Left ventricle myocardium superior (tissue), 1 donor: ENCODE results near the gene KCNQ1. TPM values are rescaled to one million over a fixed set of nuclear protein-coding genes. Genes with fewer than 3 reads are reported as not detected.

ENCODE experiments used
- ATAC-seq: fragments of 200-7000 bp; cut with Tn5 transposase; one replicate; pipeline ENCODE4 v1.9.1; 2020; ENCODE audit warnings: mild to moderate bottlenecking, moderate library complexity
- DNase-seq: peaks from one replicate; pipeline ENCODE4 v3.0.0-alpha.2; 2020
- intact Hi-C: fragments of 100-400 bp; cut with micrococcal nuclease; formaldehyde crosslinking; loops from one replicate; pipeline ENCODE4 v1.11.0; 2022
- total RNA-seq: library from RNA; stranded (reverse); fragmentation: NEBNext Ultra II Directional; extraction: Animal tissue kit (Norgen Biotek cat#: 25700); gene quantifications from one replicate; pipeline ENCODE4 v1.2.1, GENCODE V29; 2021
- donor health status: DM: no; HTN: yes; CAD: no; lungs with severe emphysema.

KCNQ1 gene
- total RNA-seq, 1 donor from 2014 or later: 49.7 TPM

DNA sequence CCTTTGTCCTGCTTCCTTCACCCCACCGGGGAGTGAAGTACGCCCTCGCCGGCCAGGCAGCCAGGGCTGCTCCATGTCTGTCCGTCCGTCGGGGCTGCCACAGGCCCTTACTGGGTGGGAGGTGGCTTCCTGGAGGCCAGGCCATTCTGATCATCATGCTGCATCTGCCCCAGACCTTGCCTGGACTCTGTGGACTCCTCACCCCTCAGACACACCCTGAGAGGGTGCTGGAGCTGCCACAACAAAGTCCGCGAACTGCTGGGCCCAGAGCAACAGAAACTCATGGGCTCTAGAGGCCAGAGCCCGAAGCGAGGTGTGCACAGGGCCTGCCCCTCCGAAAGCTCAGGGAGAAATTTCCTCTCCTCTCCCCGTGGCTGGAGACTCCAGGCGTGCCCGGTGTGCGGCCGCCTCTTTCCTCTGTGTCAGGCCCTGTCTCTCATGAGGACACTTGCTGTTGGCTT lies 130.8 kb downstream of the KCNQ1 start:
- ATAC-seq (no peak), DNase-seq (peak; percentile 7)
- intact Hi-C loops: no loop called here

- ATAC-seq (no peak), DNase-seq (peak; percentile 18)
- intact Hi-C loops: no loop called here
Observed at GRCh38 chr11:2576111-2576510, 131.3 kb downstream of the KCNQ1 start.

DNA sequence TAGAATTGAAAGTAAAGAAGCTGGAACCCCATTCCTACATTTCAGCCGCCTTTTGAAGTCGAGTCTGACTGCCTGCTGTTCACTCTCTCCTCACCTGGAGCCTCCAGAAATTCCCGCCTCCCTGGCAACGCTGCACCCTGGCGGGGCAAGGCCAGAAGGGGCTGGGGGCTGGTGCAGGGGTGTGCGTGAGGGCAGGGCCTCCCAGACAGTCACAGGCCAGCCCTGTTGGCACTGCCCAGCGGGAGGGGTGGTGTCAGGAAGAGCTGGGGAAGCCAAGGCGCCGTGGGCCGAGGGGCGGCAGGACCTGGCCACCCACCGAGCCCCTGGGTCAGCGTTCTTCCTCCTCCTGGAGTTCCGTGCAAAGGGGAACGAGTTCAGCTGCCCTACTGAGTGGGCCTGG lies 131.7 kb downstream of the KCNQ1 start:
- intact Hi-C loops: no loop called here
- ATAC-seq (no peak), DNase-seq (peak; percentile 22)

- ATAC-seq: peak; percentile 8
- intact Hi-C loops: no loop called here
- DNase-seq: peak; percentile 22
Observed at GRCh38 chr11:2577031-2577990, 132.5 kb downstream of the KCNQ1 start.

GRCh38 chr11:2577991-2578928 lies 133.5 kb downstream of the KCNQ1 start:
- intact Hi-C loops: no loop called here
- DNase-seq: peak; percentile 49
- ATAC-seq: peak; percentile 33

DNA sequence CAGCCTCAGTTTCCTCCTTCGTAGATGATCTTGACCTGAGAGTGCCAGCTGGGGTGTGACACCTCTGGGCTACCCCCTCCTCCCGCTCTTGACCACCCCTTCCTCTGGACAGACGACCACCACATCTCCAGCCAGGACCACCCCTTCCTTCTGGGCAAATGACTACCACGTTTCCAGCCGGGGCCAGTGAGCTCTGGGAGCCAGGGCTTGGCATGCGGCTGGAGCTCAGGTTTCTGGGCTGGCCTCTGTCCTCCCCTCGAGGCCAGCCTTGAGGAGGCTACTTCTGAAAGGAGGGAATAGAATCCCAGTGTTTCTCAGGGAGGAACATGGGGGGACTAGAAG lies 134.1 kb downstream of the KCNQ1 start:
- DNase-seq: no peak
- intact Hi-C loops: no loop called here
- ATAC-seq: no peak

GRCh38 chr11:2579315-2580060 lies 134.7 kb downstream of the KCNQ1 start:
- intact Hi-C loops: no loop called here
- DNase-seq: peak; percentile 32
- no peak for ATAC-seq

GRCh38 chr11:2580061-2580421 lies 135.2 kb downstream of the KCNQ1 start:
- intact Hi-C loops: no loop called here
- DNase-seq: peak; percentile 34
- peak; percentile 58 for ATAC-seq

DNA sequence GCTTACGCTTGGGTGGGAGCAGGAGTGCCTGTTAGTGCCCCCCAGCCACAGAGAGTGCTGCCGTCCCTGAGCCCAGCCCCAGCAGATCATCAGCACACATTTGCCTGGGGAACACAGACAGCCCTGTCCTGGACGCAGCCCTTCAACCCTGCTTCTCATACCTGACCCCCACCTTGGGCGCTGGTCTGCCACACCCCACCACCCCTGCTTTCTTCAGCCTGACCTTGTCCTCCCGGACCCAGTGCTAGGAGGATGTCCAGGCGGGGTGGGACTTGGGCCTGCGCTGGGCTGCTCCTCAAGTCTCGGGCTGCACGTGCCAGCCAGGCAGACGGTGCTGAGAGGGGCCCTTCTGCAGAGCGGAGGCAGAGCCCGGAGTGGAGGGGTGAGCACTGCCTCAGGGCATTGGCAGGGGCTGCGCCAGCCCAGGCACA lies 135.8 kb downstream of the KCNQ1 start:
- ATAC-seq (no peak), DNase-seq (peak; percentile 18)
- intact Hi-C loops: no loop called here

DNA sequence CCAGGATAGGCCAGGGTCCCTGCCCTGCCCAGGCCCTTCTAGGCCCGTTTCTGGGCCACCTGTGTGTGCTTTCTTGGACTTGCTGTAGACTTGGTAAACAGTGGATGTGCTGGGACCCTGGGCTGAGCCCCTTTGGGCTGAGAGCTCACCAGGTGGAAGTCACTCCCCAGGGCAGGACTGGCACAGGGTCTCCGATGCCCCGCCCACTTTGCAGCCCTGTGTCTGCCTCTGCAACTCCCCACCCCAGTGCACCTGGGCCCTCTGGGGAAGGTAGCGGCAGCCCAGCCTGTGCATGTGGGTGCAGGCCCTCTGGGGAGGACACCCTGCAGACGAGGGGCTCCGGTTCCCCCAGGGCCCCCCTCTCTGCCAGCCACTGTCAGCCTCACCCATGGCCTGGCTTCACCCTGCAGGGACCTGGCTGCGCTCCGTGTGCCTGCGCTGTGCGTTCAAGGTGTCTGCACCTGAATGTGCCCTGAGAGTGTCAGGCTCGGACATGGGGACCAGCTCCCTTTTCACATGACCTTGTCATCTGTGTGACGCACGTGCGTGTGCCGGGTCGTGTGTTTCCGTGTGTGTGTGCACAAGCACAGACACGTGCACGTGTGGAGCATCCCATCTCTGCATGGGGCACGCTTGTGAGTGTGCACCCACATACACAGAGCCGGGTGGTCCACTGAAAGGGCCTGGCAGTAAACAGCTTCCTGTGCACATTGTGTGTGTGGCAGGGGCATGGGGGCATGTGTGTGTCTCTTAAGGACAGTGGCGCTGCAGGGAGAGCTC lies 136.5 kb downstream of the KCNQ1 start:
- peak; percentile 25 for DNase-seq
- intact Hi-C loops: no loop called here
- ATAC-seq: no peak

GRCh38 chr11:2581931-2582350 lies 137.1 kb downstream of the KCNQ1 start:
- ATAC-seq: no peak
- intact Hi-C loops: no loop called here
- DNase-seq: peak; percentile 29

GRCh38 chr11:2582351-2582945 lies 137.6 kb downstream of the KCNQ1 start:
- intact Hi-C loops: no loop called here
- DNase-seq (peak; percentile 43), ATAC-seq (no peak)

DNA sequence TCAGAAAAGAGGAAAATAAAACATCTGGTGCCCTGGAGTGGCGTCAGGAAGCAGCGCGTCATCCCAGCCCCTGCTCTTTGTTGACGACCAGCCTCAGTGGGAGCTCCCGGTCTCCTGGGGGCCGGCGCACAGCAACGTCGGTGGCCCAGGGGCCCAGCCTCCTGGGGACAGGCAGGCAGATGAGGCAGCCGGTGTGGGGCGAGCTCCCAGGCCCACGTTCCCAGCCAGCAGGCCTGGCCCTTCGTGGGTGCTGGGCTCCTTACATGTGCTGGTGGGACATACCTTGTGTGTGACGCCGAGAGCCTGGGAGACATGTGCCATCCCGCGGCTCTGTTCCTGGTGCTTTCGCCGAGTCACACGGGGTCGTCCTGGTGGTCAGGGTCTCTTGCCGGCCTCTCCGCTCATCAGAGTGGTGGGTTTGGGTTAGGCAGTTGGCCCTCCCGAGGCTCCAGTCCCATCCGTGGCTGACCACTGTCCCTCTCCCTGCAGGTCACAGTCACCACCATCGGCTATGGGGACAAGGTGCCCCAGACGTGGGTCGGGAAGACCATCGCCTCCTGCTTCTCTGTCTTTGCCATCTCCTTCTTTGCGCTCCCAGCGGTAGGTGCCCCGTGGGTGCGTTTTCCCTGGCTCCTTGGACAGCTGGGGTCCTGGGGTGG lies 138.3 kb downstream of the KCNQ1 start:
- peak; percentile 26 for DNase-seq
- intact Hi-C loops: no loop called here
- ATAC-seq: no peak

GRCh38 chr11:2583605-2583958 lies 138.8 kb downstream of the KCNQ1 start:
- intact Hi-C loops: no loop called here

GRCh38 chr11:2584434-2584811 lies 139.6 kb downstream of the KCNQ1 start:
- intact Hi-C loops: no loop called here
- ATAC-seq (no peak), DNase-seq (no peak)

More at GRCh38 chr11:2583605-2583958, 138.8 kb downstream of the KCNQ1 start:
- ATAC-seq (no peak), DNase-seq (peak; percentile 13)

- intact Hi-C loops: no loop called here
- DNase-seq: peak; percentile 25
Observed at GRCh38 chr11:2584812-2585565, 140.2 kb downstream of the KCNQ1 start.

DNA sequence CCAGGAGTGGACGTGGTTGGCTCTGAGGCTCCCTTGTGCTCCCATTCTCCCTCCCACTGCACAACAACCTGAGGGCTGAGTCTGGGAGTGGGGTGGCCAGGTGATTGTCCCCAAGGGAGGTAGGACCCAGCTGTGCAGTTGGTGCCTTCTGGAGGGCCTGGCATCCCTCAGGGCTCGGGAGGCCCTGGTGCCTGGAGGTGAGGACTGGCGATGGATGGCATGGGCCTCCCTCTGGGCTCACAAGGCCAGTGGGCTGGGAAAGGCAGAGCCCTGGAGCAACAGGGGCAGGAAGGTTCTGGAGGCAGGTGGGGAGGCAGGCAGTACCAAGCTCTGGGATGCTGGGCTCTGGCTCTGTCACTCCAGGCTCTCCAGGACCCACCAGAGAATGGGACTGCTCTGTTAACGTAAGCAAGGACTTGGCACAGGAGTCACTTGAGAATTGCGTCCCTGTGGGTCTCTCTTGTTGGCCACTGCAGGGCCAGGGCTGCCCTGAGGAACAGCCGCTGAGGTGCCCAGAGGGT lies 140.8 kb downstream of the KCNQ1 start:
- DNase-seq: peak; percentile 14
- intact Hi-C loops: no loop called here
- ATAC-seq: no peak

More at GRCh38 chr11:2584812-2585565, 140.2 kb downstream of the KCNQ1 start:
- no peak for ATAC-seq
